MCF 10A (cell line): ENCODE measurements around the gene METTL21A. TPM values are rescaled to one million over a fixed set of nuclear protein-coding genes. Genes with fewer than 3 reads are reported as not detected.
A peak's percentile ranks its signal among the peaks of the same experiment; 100 is the strongest.

Source experiments
- BruUV-seq: library from RNA; stranded (reverse); fragments of 400-500 nt; replicated peaks from 2 replicates; lab custom pipeline; 2021; lab: Mats Ljungman, UMichigan
- CTCF ChIA-PET: fragments of 300-600 bp; sonication (Branson Sonifier 250); formaldehyde crosslinking; extraction: SDS; loops from one replicate; lab custom pipeline; 2021; ENCODE audit warnings: antibody characterized with exemption, inconsistent platforms; lab: Yijun Ruan, JAX
- POLR2A ChIA-PET: fragments of 300-600, 350-650 bp; sonication (Branson Sonifier 250); formaldehyde crosslinking; extraction: SDS; loops from one replicate; lab custom pipeline; 2020; ENCODE audit warnings: antibody characterized with exemption, inconsistent platforms; lab: Yijun Ruan, JAX
- DNase-seq: peaks from one replicate; pipeline ENCODE4 v3.0.0-alpha.2; 2018; ENCODE audit not compliant: unreplicated experiment
- H3K27ac Mint-ChIP-seq: one replicate; pipeline ENCODE4 v1.8.0; 2022; ENCODE audit warnings: mild to moderate bottlenecking, low read depth, mixed read lengths; ENCODE audit not compliant: unreplicated experiment
- H3K27me3 Mint-ChIP-seq: one replicate; pipeline ENCODE4 v1.8.0; 2022; ENCODE audit warnings: mixed read lengths; ENCODE audit not compliant: insufficient read depth, unreplicated experiment
- H3K36me3 Mint-ChIP-seq: one replicate; pipeline ENCODE4 v1.8.0; 2022; ENCODE audit warnings: mild to moderate bottlenecking, moderate library complexity, mixed read lengths; ENCODE audit not compliant: insufficient read depth, unreplicated experiment
- H3K4me1 Mint-ChIP-seq: one replicate; pipeline ENCODE4 v1.8.0; 2022; ENCODE audit warnings: mixed read lengths; ENCODE audit not compliant: insufficient read depth, unreplicated experiment
- H3K4me3 Mint-ChIP-seq: one replicate; pipeline ENCODE4 v1.8.0; 2022; ENCODE audit warnings: mild to moderate bottlenecking, moderate library complexity, mixed read lengths; ENCODE audit not compliant: unreplicated experiment
- H3K9me3 Mint-ChIP-seq: one replicate; pipeline ENCODE4 v1.8.0; 2022; ENCODE audit warnings: mixed read lengths; ENCODE audit not compliant: unreplicated experiment
- CTCF ChIP-seq: fragments of 200-600 bp; IDR thresholded peaks from one replicate; pipeline ENCODE4 v1.8.0; 2022; ENCODE audit warnings: antibody characterized with exemption, mild to moderate bottlenecking; ENCODE audit not compliant: unreplicated experiment
- intact Hi-C: fragments of 100-400 bp; cut with micrococcal nuclease; formaldehyde crosslinking; loops from 2 replicates; pipeline ENCODE4 v1.14.1; 2022
- total RNA-seq: library from RNA; stranded (reverse); gene quantifications from 2 replicates; pipeline ENCODE4 v1.2.3, GENCODE V29; 2022

METTL21A gene
- total RNA-seq, 1 experiment from 2014 or later: 8.4 TPM

GRCh38 chr2:207606399-207606798 lies 18.8 kb downstream of the METTL21A start:
- POLR2A ChIA-PET: interaction anchor here (0.5 kb wide), 1 partner anchor 741 kb away, joined by 3 read pairs; no protein-coding TSS in a partner anchor
- CTCF ChIA-PET: interaction anchor here (1.1 kb wide), 1 partner anchor 11 kb away, joined by 3 read pairs; no protein-coding TSS in a partner anchor
- no peaks in the 10 kb centered on the region for H3K27me3 Mint-ChIP-seq
- H3K9me3 Mint-ChIP-seq: no peaks in the 10 kb centered on the region
- DNase-seq: no peak
- no peak for TF ChIP-seq CTCF
- H3K27ac Mint-ChIP-seq: no peak overlapping the region
- intact Hi-C loops: no loop called here
- no peak overlapping the region for H3K4me3 Mint-ChIP-seq
- H3K36me3 Mint-ChIP-seq: peaks cover 18% of the 10 kb centered on the region
- BruUV-seq: no TSS peak
- no peaks in the 10 kb centered on the region for H3K4me1 Mint-ChIP-seq

- ChIA-PET CTCF (no interaction called here), POLR2A (interaction anchor here (0.6 to 0.8 kb wide), 2 partner anchors 73 to 309 kb away, joined by 3 read pairs; no protein-coding TSS in a partner anchor)
- Mint-ChIP-seq H3K4me1 (no peaks in the 10 kb centered on the region), H3K27me3 (no peaks in the 10 kb centered on the region), H3K36me3 (peaks cover 20% of the 10 kb centered on the region), H3K27ac (no peak overlapping the region), H3K9me3 (no peaks in the 10 kb centered on the region), H3K4me3 (no peak overlapping the region)
- intact Hi-C loops: no loop called here
- no peak for TF ChIP-seq CTCF
- no peak for DNase-seq
- BruUV-seq: no TSS peak
These were observed 21.7 kb downstream of the METTL21A start for GRCh38 chr2:207603486-207603885.

- ChIA-PET POLR2A (interaction anchor here (0.6 to 1.1 kb wide), 3 partner anchors 13 to 71 kb away, joined by 3 to 4 read pairs (median 3); no protein-coding TSS in a partner anchor), CTCF (no interaction called here)
- H3K9me3 Mint-ChIP-seq: no peaks in the 10 kb centered on the region
- no peaks in the 10 kb centered on the region for H3K4me1 Mint-ChIP-seq
- intact Hi-C loops: no loop called here
- DNase-seq: no peak
- H3K36me3 Mint-ChIP-seq: peaks cover 21% of the 10 kb centered on the region
- no TSS peak for BruUV-seq
- no peak overlapping the region for H3K4me3 Mint-ChIP-seq
- peak overlapping the region; percentile 8 for H3K27ac Mint-ChIP-seq
- no peaks in the 10 kb centered on the region for H3K27me3 Mint-ChIP-seq
- TF ChIP-seq CTCF: no peak
These were observed 23.4 kb downstream of the METTL21A start for GRCh38 chr2:207601774-207602173.

- CTCF ChIA-PET: interaction anchor here (0.6 kb wide), 1 partner anchor 819 kb away, joined by 3 read pairs; no protein-coding TSS in a partner anchor
These were observed 25.0 kb downstream of the METTL21A start for GRCh38 chr2:207600231-207600630.

More at GRCh38 chr2:207600231-207600630, 25.0 kb downstream of the METTL21A start:
- POLR2A ChIA-PET: no interaction called here
- BruUV-seq: no TSS peak
- intact Hi-C loops: no loop called here
- no peak for TF ChIP-seq CTCF
- Mint-ChIP-seq H3K4me3 (no peak overlapping the region), H3K36me3 (peaks cover 22% of the 10 kb centered on the region), H3K27me3 (no peaks in the 10 kb centered on the region), H3K9me3 (no peaks in the 10 kb centered on the region), H3K4me1 (no peaks in the 10 kb centered on the region), H3K27ac (no peak overlapping the region)
- no peak for DNase-seq
